ENCODE data around the gene TP53INP2. TPM values are rescaled to one million over a fixed set of nuclear protein-coding genes. Genes with fewer than 3 reads are reported as not detected.

Gene TP53INP2
- total and polyA plus RNA-seq, 12 donors: 31.7 to 174 (median 129) TPM

GRCh38 chr20:34691838-34692237 is 12.3 kb upstream of the TP53INP2 start:
- TF ChIP-seq CTCF (IDR thresholded peaks at IDR 0.05): no peak
- H3K4me1 ChIP-seq: peaks cover 0 to 6% (median 0%) of the 10 kb centered on the region in 9 donors
- DNase-seq: no peak
- no peak for ATAC-seq
- no peaks in the 10 kb centered on the region for H3K9me3 ChIP-seq
- no peak overlapping the region for H3K27ac ChIP-seq
- H3K4me3 ChIP-seq: no peak overlapping the region
- intact Hi-C loops (cut with DNase I): no loop called here
- WGBS, 2 donors: 74 to 83% methylated on average over 3 of the region's 3 CpGs
- no peaks in the 10 kb centered on the region for H3K36me3 ChIP-seq
- H3K27me3 ChIP-seq: no peaks in the 10 kb centered on the region

DNA sequence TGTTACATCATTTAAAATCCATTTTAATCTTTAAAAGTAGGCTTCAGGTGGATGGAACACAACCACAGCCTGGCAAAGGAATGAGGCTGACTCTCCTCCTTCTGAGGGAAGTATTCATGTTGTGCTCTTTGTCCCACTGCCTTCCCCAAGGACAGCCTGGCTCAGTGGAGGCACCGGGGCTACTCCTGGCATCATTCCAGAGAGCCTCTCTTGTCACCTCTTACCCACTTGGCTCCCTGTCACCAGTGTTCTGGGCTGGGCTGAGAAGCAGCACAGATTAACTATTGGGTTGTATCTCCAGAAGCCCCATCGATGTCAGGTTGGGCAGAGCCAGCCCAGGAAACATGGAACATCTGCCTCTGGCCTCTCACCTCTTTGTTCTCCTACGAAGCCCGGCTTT is 10.7 kb upstream of the TP53INP2 start:
- ATAC-seq: peak in 6 of 8 donors; percentile 46 to 76 (median 63)
- WGBS, 2 donors: 27 to 32% methylated on average over 4 of the region's 4 CpGs
- H3K27me3 ChIP-seq: no peaks in the 10 kb centered on the region
- peaks cover 0 to 6% (median 0%) of the 10 kb centered on the region in 9 donors for H3K4me1 ChIP-seq
- no peak for DNase-seq
- H3K9me3 ChIP-seq: no peaks in the 10 kb centered on the region
- H3K27ac ChIP-seq: no peak overlapping the region
- no peak for TF ChIP-seq CTCF (IDR thresholded peaks at IDR 0.05)
- intact Hi-C loops (cut with DNase I): no loop called here
- no peaks in the 10 kb centered on the region for H3K36me3 ChIP-seq
- no peak overlapping the region for H3K4me3 ChIP-seq

DNA sequence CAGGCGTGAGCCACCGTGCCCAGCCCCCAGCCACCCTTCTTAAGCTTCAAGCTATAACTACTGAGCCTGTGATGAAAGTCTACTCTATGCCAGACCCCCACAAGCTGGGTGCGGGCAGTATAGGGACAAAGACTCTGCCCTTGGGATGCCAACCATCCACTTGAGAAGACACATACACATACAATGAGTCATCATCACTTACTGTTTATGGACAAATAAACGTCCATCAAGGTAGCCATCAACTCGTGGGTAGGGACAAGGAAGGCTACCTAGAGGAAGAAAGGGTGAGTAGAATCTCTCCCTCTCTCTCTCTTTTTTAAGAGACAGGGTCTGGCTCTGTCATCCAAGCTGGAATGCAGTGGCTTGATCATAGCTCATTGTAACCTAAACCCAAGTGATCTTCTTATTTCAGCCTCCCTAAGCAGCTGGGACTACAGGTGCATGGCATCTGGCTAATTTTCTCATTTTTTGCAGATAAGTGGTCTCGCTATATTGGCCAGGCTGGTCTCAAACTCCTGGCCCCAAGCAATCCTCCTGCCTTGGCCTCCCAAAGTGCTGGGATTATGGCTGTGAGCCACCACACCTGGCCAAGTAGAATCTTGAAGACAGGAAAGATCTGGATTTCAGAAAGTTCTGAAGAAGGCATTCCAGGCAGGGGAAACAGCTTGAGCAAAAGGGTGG is 2.6 kb upstream of the TP53INP2 start:
- Histone ChIP-seq H3K27ac (no peak overlapping the region), H3K27me3 (no peaks in the 10 kb centered on the region), H3K9me3 (no peaks in the 10 kb centered on the region), H3K4me1 (peaks cover 0 to 28% (median 19%) of the 10 kb centered on the region in 9 donors), H3K4me3 (no peak overlapping the region), H3K36me3 (no peaks in the 10 kb centered on the region)
- intact Hi-C loops (cut with DNase I): loop anchor here in 5 of 10 donors (5.0 to 10.0 kb wide), 4 partner anchors 117 to 387 kb away; no protein-coding TSS in a partner anchor
- no peak for DNase-seq
- ATAC-seq: no peak
- TF ChIP-seq CTCF (IDR thresholded peaks at IDR 0.05): no peak
- WGBS, 2 donors: 82 to 87% methylated on average over 6 of the region's 6 CpGs

DNA sequence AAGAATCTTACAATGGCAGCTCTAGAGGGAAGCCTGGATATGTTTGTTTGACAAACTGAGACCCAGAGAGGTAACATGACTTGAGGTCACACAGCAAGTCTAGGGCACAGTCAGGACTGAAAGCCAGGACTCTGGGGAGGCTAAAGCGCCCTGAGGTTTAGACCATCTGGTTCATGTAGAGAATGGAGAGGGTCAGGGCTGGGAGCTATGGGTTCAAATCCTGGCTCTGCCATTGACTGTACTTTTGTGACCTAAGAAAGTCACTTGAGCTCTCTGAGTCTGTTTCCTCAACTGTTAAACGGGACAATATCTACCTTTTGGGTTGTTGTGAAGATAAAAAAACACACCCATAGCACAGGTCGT is 1.1 kb upstream of the TP53INP2 start:
- H3K4me1 ChIP-seq: peaks cover 3 to 43% (median 34%) of the 10 kb centered on the region in 9 donors
- DNase-seq (no peak), ATAC-seq (no peak)
- no peak for TF ChIP-seq CTCF (IDR thresholded peaks at IDR 0.05)
- H3K27ac ChIP-seq: peak overlapping the region in 4 of 10 donors; percentile 98 to 100 (median 100)
- intact Hi-C loops (cut with DNase I): loop anchor here in 5 of 10 donors (5.0 to 10.0 kb wide), 4 partner anchors 118 to 388 kb away; no protein-coding TSS in a partner anchor
- peak overlapping the region in 6 of 10 donors; percentile 58 to 91 (median 72) for H3K4me3 ChIP-seq
- H3K36me3 ChIP-seq: no peaks in the 10 kb centered on the region
- no peaks in the 10 kb centered on the region for H3K27me3 ChIP-seq
- 43 to 50% methylated on average over 3 of the region's 3 CpGs for WGBS, 2 donors
- no peaks in the 10 kb centered on the region for H3K9me3 ChIP-seq

Measured in heart right ventricle (tissue), 16 donors.